Right lobe of liver (tissue), 4 donors: Measurements from ENCODE around the gene ARMH3.

ENCODE experiments used
- CTCF ChIP-seq, 4 donors: fragments of 200-600 bp in 3 of 4; fragments of 450-650 bp in 1 of 4; IDR thresholded peaks; one replicate each; pipeline versions ENCODE4 v1.5.1 to v1.8.0; 2016 to 2022; ENCODE audit warnings: antibody characterized with exemption in 4 of 4, mild to moderate bottlenecking in 2 of 4
- POLR2A ChIP-seq: fragments of 450-650 bp; IDR thresholded peaks from one replicate; pipeline ENCODE4 v1.6.1; 2017; ENCODE audit warnings: antibody characterized with exemption, mild to moderate bottlenecking
- donor health status: DM: no; HTN: no; CAD: no.
- donor health status: DM: no; HTN: no; CAD: no.
- donor health status: DM: no; HTN: yes; CAD: no.

GRCh38 chr10:101974091-101974971 lies 81.6 kb downstream of the ARMH3 start:
- TF ChIP-seq CTCF (IDR thresholded peaks at IDR 0.05): no peak
- no peak for TF ChIP-seq POLR2A
